Stimulated activated CD8-positive, alpha-beta memory T cell treated with anti-CD3 and anti-CD28 coated beads, Interleukin-7, amount 100 ng/mL, for 1 hour (primary cell): ENCODE results near the gene CPNE6.
"Not testable (repeated sequence)": the region's sequence is repeated elsewhere in the genome, so short reads cannot be mapped to it uniquely, and the experiment has no call there.

ENCODE experiments used
- DNase-seq, 2 donors: peaks; one replicate each; pipeline ENCODE4 v3.0.0-alpha.2; 2020; ENCODE audit warnings: low read depth in 2 of 2

CPNE6 gene

GRCh38 chr14:24105609-24106239, 34.4 kb downstream of the CPNE6 start:
- DNase-seq = not testable (repeated sequence)

- DNase-seq = no peak
Observed at GRCh38 chr14:24106672-24107271, 35.4 kb downstream of the CPNE6 start.

DNA sequence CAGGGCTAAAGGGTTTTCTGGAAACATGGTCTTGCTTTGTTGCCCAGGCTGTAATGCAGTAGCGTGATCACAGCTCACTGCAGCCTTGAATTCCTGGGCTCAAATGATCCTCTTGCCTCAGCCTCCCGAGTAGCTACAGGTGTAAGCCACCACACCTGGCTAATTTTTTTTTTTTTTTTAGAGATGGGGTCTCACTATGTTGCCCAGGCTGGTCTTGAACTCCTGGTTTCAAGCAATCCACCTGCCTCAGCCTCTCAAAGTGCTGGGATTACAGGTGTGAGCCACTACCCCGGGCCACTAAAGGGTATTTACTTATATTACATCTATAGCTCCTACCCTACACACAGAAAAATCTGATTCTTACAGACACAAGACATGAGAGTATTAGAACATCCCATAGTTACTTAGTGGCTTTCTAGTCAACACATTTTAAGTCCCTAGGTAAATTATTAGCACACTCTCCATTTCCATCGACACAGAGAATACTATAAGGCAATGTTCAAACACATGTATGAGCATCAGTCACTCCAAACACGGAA, 37.0 kb downstream of the CPNE6 start:
- DNase-seq = no peak

DNA sequence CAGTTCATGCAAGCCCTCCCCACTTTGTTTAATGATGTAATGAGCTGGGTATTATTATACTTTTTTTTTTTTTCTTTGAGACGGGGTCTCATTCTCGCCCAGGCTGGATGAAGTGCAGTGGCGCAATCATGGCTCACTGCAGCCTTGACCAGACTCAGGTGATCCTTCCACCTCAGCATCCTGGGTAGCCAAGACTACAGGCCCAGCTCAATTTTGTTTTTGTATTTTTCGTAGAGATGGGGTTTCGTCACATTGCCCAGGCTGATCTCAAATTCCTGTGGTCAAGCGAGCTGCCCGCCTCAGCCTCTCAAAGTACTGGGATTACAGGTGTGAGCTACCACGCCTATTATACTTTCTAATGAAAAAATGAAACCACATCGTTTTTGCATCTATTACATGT, 38.7 kb downstream of the CPNE6 start:
- no peak for DNase-seq

DNA sequence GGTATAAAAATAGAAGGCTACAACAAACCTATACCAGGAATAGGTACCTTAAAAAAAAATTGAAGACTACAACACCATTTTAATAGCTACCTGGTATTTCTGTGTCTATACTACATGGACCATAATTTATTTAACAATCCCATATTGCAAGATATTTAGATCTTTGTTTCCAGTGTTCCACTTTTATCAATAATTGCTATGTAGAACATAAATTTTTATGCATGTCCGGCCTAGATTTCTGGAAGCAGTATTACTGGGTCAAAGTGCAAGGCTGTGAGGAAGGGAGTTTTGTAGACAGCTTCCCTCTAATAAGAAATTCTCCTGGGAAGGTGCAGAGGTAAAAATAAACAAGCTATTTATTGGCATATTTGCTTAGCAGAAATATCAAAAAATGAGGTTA, 39.2 kb downstream of the CPNE6 start:
- no peak for DNase-seq

DNA sequence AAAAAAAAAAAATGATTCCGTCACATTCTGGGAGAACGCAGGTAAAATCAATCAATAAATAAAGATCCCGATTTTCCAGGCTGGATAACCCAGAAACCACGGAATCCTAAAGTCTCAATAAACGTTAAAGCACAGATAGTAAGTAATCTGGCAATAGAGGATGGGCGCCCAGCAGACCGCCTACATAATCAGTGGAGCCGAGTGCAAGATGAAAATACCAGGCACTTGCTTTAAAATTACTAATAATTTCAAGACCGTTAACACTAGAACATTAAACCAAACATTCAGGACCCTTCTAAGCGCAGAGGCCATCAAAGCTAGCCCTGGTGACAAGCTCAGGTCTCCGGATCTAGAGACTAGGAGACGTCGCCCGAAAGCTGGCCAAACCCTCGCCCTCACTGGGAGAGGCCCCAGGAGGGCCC, 42.0 kb downstream of the CPNE6 start:
- no peak for DNase-seq

DNA sequence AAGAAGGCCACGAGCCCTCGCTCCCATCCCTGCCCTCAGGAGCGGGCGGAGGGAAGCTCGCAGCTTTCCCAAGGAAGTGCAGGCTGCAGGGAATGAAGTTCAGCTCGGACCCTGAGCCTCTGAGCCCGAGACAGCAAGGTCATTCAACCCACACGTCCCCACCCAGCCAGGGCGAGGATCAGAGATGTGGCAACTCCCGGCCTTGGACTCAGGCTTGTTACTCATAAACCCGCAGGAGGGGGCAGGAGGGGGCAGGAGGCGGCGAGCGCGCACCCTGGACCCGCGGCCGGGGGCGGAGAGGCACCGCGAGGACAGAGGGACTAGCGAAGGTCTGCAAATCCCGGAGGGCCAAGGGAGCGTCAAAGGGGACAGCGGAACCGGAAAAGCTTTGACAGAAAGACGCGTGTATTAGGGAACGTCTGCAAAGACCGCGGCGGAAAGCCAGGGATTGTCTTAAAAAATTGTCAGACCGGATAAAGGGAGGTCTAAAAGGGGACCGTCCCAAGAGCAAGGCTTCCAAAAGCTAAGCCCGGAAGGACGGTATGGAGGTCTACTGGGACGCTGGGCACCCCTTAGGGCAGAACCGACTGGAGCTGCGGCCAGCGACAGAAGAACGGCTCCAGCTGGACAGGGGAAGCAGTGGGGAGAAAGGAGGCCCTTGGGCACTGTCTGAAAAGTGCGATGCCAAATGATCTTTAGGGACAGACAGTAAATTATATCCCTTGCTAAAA, 42.6 kb downstream of the CPNE6 start:
- DNase-seq = peak; percentile 42 to 58

GRCh38 chr14:24114532-24115421, 43.4 kb downstream of the CPNE6 start, which contains the start of the genes DCAF11 and NRL:
TSS of gene DCAF11 (plus strand) at chr14:24114777. CDS start at chr14:24115595, 818 bp downstream.
TSS of gene NRL (minus strand) at chr14:24114949. CDS start at chr14:24082848, 32,101 bp downstream.
- peak; percentile 92 to 94 for DNase-seq

DNA sequence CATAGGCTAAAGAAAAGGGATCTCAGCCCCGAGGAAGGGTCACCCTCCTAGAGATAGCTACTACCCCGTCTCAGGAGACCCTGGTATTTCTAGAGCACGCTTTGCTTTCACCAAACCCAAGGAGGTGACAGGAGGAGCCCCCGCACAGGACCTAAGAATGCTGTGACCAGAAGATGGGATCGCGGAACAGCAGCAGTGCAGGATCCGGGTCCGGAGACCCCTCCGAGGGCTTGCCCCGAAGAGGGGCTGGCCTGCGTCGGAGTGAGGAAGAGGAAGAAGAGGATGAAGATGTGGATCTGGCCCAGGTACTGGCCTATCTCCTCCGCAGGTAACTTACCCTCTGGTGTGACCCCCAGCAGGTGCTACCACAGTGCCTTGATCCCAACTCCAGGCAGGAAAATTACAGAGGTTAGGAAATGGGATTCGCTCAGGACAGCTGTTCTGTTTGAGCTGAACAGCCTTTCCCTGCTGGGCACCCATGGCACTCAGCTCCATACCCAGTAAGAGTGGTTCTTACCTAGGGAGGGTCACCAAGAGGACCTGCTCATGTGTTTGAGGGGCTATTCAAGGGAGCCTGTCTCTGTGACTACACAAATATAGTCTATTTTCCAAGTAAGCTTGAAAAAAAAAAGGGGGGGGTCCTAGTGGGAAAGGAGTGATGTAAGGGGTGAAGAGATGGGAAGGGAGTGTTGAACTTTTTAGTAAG, 44.2 kb downstream of the CPNE6 start:
- no peak for DNase-seq

GRCh38 chr14:24116128-24116814, 44.9 kb downstream of the CPNE6 start:
- no peak for DNase-seq

DNA sequence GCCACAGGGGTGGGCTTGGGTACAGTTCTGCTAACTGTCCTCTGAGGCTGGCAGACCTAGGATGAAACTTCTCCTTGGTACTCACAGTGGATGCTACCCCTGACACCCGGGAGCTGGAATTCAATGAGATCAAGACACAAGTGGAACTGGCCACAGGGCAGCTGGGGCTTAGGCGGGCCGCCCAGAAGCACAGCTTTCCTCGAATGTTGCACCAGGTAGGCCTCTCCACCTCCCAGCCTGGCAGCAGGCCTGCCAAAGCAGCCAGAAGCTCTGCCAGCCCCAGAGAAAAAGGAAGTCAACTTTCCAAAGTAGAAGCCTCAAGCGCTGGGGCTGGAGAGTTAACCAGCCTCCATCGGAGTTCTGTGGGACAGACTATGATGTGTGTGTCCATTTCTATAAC, 45.8 kb downstream of the CPNE6 start:
- DNase-seq = no peak

- no peak for DNase-seq
Observed at GRCh38 chr14:24119691-24120090, 48.3 kb downstream of the CPNE6 start.

DNA sequence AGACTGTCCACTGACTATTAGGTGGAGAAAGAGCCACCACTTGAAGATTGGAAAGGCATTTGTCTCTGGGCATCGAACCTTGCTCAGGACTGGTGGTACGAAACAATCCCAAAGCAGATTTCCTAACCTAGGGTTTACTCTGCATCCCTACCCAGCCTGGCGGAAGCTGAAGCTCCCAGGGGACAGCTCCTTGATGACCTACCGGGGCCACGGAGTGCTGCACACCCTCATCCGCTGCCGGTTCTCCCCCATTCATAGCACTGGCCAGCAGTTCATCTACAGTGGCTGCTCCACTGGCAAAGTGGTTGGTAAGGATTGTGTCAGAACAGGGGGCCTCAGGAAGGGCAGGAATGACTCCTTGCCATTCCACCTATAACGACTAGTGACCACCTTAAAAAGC, 49.8 kb downstream of the CPNE6 start:
- no peak for DNase-seq

GRCh38 chr14:24122416-24122815, 51.1 kb downstream of the CPNE6 start:
- no peak for DNase-seq

DNA sequence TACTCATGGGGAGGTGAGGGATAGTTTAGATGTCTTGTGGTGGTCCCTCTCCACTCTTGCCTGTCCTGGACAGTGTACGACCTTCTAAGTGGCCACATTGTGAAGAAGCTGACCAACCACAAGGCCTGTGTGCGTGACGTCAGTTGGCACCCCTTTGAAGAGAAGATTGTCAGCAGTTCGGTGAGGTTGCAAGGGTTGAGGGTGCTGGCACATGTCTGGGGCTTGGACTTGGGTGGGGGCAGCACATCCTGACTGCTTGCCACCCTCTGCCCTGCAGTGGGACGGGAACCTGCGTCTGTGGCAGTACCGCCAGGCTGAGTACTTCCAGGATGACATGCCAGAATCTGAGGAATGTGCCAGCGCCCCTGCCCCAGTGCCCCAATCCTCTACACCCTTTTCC, 51.5 kb downstream of the CPNE6 start:
- DNase-seq = no peak

- no peak for DNase-seq
Observed at GRCh38 chr14:24123424-24124417, 52.4 kb downstream of the CPNE6 start.

DNA sequence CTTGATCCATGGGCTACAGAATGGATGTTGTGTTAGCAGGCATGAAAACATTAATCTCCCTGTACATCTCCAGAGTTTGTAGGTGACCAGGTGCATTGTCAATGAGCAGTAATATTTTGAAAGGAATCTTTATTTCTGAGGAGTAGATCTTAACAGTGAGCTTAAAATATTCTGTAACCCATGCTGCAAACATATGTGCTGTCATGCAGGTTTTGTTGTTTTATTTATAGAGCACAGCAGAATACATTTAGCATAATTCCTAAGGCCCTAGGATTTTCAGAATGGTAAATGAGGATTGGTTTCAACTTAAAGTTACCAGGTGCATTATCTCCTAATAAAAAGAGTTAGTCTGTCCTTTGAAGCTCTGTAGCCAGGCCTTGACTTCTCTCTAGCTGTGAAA, 55.6 kb downstream of the CPNE6 start:
- DNase-seq = no peak

DNA sequence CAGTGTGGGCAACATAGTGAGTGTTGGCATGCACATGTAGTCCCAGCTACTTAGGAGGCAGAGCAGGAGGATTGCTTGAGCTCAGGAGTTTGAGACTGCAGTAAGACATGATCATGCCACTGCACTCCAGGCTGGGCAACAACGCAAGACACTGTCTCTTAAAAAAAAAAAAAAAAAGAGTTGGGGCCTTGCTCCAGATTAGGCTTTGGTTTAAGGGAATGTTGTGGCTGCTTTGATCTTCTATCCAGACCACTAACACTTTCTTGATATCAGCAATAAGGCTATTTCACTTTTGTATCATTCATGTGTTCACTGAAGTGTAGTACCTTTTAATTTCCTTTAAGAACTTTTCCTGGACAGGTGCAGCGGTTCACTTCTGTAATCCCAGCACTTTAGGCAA, 56.3 kb downstream of the CPNE6 start:
- no peak for DNase-seq
